SH-SY5Y (cell line): ENCODE results near the gene MRTO4.

Experiments
- GATA2 ChIP-seq: IDR thresholded peaks from 2 replicates; pipeline ENCODE4 v1.6.1; 2011; ENCODE audit warnings: mild to moderate bottlenecking, low read depth, low read length
- GATA3 ChIP-seq: IDR thresholded peaks from 2 replicates; pipeline ENCODE4 v1.6.1; 2011; ENCODE audit warnings: low read depth, mild to moderate bottlenecking, low read length, moderate library complexity

- no peak for TF ChIP-seq GATA2
- no peak for TF ChIP-seq GATA3
These were observed 41.4 kb upstream of the MRTO4 start, which contains the start of gene UBR4 for GRCh38 chr1:19209990-19210771.
